Mesendoderm (in vitro differentiated cells): ENCODE results near the gene TSPAN5.

Experiments
- DNase-seq: peaks from one replicate; pipeline ENCODE4 v3.0.0; 2013
- H2AK5ac ChIP-seq: 2 replicates; pipeline ENCODE4 v1.6.1; 2013; ENCODE audit warnings: low read length, inconsistent platforms
- H2BK120ac ChIP-seq: 2 replicates; pipeline ENCODE4 v1.6.1; 2013; ENCODE audit warnings: low read depth, mild to moderate bottlenecking, low read length, moderate library complexity, mixed read lengths
- H2BK15ac ChIP-seq: replicated peaks from 2 replicates; pipeline ENCODE4 v1.6.1; 2013; ENCODE audit warnings: low read depth, mild to moderate bottlenecking, moderate library complexity
- H2BK5ac ChIP-seq: 2 replicates; pipeline ENCODE4 v1.6.1; 2013; ENCODE audit warnings: low read length, inconsistent platforms
- H3K18ac ChIP-seq: 2 replicates; pipeline ENCODE4 v1.6.1; 2013; ENCODE audit warnings: mild to moderate bottlenecking, low read length, mixed read lengths
- H3K23ac ChIP-seq: one replicate; pipeline ENCODE4 v1.6.1; 2013; ENCODE audit warnings: low read length
- H3K27ac ChIP-seq: 2 replicates; pipeline ENCODE4 v1.5.1; 2013; ENCODE audit warnings: low read depth, mild to moderate bottlenecking, inconsistent platforms, low read length, moderate library complexity
- H3K27me3 ChIP-seq: 2 replicates; pipeline ENCODE4 v1.6.1; 2013; ENCODE audit warnings: low read length, control low read depth, mild to moderate bottlenecking, inconsistent platforms; ENCODE audit not compliant: insufficient read depth, poor library complexity
- H3K36me3 ChIP-seq: 2 replicates; pipeline ENCODE4 v1.6.1; 2013; ENCODE audit warnings: low read length, inconsistent platforms; ENCODE audit not compliant: control insufficient read depth, insufficient read depth
- H3K4ac ChIP-seq: one replicate; pipeline ENCODE4 v1.6.1; 2013; ENCODE audit warnings: low read depth, mild to moderate bottlenecking, low read length, moderate library complexity
- H3K4me1 ChIP-seq: 2 replicates; pipeline ENCODE4 v1.6.1; 2013; ENCODE audit warnings: low read depth, low read length, inconsistent platforms; ENCODE audit not compliant: control insufficient read depth
- H3K4me2 ChIP-seq: 2 replicates; pipeline ENCODE4 v1.6.1; 2013; ENCODE audit warnings: low read length
- H3K4me3 ChIP-seq: 2 replicates; pipeline ENCODE4 v1.5.1; 2013; ENCODE audit warnings: mild to moderate bottlenecking, low read length
- H3K56ac ChIP-seq: one replicate; pipeline ENCODE4 v1.6.1; 2013; ENCODE audit warnings: low read length
- H3K79me1 ChIP-seq: 2 replicates; pipeline ENCODE4 v1.6.1; 2013; ENCODE audit warnings: low read length, inconsistent platforms
- H3K79me2 ChIP-seq: 2 replicates; pipeline ENCODE4 v1.6.1; 2013; ENCODE audit warnings: mild to moderate bottlenecking, low read length; ENCODE audit not compliant: control insufficient read depth, insufficient read depth
- H3K9ac ChIP-seq: 2 replicates; pipeline ENCODE4 v1.6.1; 2013; ENCODE audit warnings: low read length, inconsistent platforms
- H4K5ac ChIP-seq: one replicate; pipeline ENCODE4 v1.6.1; 2013; ENCODE audit warnings: low read length
- H4K8ac ChIP-seq: one replicate; pipeline ENCODE4 v1.6.1; 2013; ENCODE audit warnings: low read depth, mild to moderate bottlenecking, control low read depth, low read length, moderate library complexity
- WGBS: extraction: QIAGEN DNeasy Blood & Tissue Kit; methylation state at CpG from one replicate; pipeline ENCODE4 v1.1.7; 2013; ENCODE audit warnings: low lambda C conversion rate, missing lambda C conversion rate; ENCODE audit not compliant: insufficient coverage; ENCODE audit errors: extremely low coverage; 5-methylcytosine and 5-hydroxymethylcytosine counted together

Gene TSPAN5

DNA sequence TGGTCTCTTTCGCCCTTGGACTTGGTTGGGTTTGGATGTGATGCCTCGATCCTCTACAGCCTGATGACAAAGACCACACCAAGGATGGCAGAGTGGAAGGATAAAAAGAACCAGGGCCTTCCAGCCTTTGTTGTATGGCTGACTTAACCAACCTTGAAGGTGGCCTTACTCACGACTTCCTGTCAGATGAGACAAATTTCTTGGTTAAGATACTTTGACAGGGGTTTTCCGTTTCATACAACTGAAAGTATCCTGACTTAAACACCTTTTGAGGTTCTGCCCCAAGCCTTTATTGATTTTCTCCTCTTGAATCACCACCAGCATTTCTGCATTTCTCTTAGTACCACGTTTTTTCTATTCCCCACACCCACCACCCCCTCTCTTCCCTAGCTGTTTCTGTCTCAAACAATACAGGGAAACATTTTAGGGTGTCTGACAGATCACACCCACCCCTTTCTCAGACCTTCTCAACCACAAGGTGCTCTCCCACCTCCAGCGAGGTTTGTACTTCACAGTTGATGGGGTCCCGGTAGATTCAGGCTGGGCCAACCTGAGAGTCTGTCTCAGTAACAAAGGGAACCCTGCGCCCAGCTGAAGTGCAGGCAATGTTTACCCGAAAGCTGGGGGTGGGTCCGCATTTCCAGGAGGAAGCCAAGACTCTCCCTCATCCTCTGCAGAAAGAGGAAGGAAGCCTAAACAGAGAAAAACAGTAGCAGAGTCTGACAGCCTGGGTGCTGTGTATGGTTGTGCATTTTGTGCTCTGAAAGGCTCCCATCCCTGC is 5.0 kb upstream of the TSPAN5 start:
- no peak overlapping the region for H3K27ac ChIP-seq
- no peak for DNase-seq
- no peaks in the 10 kb centered on the region for H3K79me1 ChIP-seq
- no peak overlapping the region for H3K56ac ChIP-seq
- no peaks in the 10 kb centered on the region for H3K4me1 ChIP-seq
- H3K4me3 ChIP-seq = no peak overlapping the region
- H3K18ac ChIP-seq = no peak overlapping the region
- no peaks in the 10 kb centered on the region for H3K79me2 ChIP-seq
- H3K36me3 ChIP-seq = no peaks in the 10 kb centered on the region
- no peak overlapping the region for H2BK15ac ChIP-seq
- H4K8ac ChIP-seq = no peak overlapping the region
- no CpG with 5 or more reads among the region's 10 CpGs for WGBS
- H3K23ac ChIP-seq = no peak overlapping the region
- no peak overlapping the region for H2AK5ac ChIP-seq
- no peak overlapping the region for H2BK5ac ChIP-seq
- H3K4ac ChIP-seq = no peak overlapping the region
- peaks cover 5% of the 10 kb centered on the region for H3K27me3 ChIP-seq
- no peak overlapping the region for H3K4me2 ChIP-seq
- no peak overlapping the region for H2BK120ac ChIP-seq
- no peak overlapping the region for H3K9ac ChIP-seq
- no peak overlapping the region for H4K5ac ChIP-seq

DNA sequence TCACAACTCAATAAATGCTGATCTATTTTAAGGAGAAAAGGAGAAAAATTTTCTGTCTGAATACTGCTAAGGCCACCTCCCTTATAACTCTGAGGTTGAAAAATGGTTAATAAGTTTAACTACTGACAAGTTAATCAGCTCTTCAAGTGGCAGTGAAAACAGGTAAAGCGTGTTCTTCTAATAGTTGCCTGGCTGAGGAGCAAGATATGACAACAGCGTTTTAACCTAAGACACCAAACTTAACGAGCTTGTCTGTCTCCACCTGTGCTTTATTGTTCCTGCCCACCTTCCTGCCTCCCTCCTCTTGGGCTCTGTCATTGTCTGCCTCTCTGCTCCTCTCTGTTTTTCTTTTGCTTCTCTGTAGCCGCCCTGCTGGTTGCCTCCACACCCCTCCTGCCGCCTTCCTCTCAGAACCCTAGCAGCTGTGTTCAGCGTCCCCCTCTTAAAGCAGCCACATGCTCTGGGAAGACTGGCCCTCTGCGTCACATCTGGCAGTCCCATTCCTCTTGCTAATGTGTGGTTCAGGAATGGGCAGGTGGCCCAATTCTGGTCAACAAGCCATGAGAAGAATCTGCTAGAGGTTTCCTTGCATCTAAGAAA is 4.3 kb upstream of the TSPAN5 start:
- H2BK5ac ChIP-seq = no peak overlapping the region
- no peak overlapping the region for H2AK5ac ChIP-seq
- H3K4me2 ChIP-seq = no peak overlapping the region
- no peaks in the 10 kb centered on the region for H3K79me1 ChIP-seq
- H3K27ac ChIP-seq = no peak overlapping the region
- no peak overlapping the region for H3K9ac ChIP-seq
- H2BK120ac ChIP-seq = no peak overlapping the region
- H3K56ac ChIP-seq = no peak overlapping the region
- no peak overlapping the region for H3K23ac ChIP-seq
- no peaks in the 10 kb centered on the region for H3K4me1 ChIP-seq
- peak; percentile 38 for DNase-seq
- no peak overlapping the region for H3K4ac ChIP-seq
- peaks cover 5% of the 10 kb centered on the region for H3K27me3 ChIP-seq
- no peak overlapping the region for H3K4me3 ChIP-seq
- WGBS = no CpG with 5 or more reads among the region's 7 CpGs
- H3K79me2 ChIP-seq = no peaks in the 10 kb centered on the region
- H4K8ac ChIP-seq = no peak overlapping the region
- H3K18ac ChIP-seq = no peak overlapping the region
- H2BK15ac ChIP-seq = no peak overlapping the region
- H4K5ac ChIP-seq = no peak overlapping the region
- H3K36me3 ChIP-seq = no peaks in the 10 kb centered on the region

DNA sequence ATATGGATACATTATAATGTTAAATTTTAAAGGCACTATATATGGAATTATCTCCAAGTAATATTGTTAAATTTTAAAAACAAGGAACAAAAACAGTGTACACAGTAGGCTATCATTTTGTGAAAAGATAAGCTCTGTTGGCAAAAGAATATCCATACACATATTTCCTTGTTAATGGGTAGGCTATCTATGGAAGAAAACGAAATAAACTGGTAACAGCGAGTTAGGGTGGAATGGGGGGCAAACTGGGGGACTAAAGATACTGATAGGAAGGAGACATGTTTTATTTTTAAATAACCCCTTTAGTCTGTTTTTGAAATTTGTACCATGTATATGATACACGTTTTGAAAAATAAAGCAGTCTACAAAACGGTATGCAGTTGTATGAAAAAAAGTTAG is 3.6 kb upstream of the TSPAN5 start:
- Histone ChIP-seq H3K23ac (no peak overlapping the region), H3K9ac (no peak overlapping the region), H3K18ac (no peak overlapping the region), H3K79me1 (no peaks in the 10 kb centered on the region), H2AK5ac (no peak overlapping the region), H3K4ac (no peak overlapping the region), H3K4me1 (no peaks in the 10 kb centered on the region), H4K5ac (no peak overlapping the region), H3K36me3 (no peaks in the 10 kb centered on the region), H3K27me3 (peaks cover 5% of the 10 kb centered on the region), H3K27ac (no peak overlapping the region), H2BK120ac (no peak overlapping the region), H3K4me3 (no peak overlapping the region), H2BK5ac (no peak overlapping the region), H3K4me2 (no peak overlapping the region), H2BK15ac (no peak overlapping the region), H3K79me2 (no peaks in the 10 kb centered on the region), H3K56ac (no peak overlapping the region), H4K8ac (no peak overlapping the region)
- DNase-seq = no peak
- WGBS = no CpG with 5 or more reads among the region's 4 CpGs

DNA sequence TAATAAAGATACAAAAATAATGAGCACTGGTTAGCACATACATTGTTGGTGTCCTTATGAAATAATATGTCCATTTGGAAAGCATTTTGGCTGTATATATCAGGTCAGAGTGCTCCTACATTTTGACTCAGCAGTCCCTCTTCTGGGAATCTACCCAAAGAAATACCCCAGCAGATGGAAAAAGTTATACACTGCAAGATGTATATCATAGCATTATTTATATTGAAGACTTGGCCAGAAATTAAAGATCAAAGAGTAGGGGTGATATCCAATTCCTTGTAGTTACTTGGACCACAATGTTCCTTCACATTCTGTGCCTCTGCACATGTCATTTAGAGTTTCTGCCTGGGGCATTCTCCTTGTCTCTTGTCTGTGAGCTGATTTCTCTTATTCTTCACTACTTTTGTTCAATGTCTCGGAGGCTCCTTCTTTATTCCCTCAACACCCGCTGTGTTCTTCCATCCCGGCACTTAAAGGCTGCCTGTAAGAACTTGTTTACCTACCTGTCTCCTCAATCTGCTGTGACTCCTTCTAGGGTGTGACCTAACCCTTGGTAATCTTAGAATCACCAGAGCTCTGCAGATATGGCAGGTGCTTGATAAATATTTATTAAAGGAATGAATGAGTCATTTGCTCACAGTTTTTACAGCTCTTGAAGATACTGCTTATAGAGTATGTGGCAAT is 3.1 kb upstream of the TSPAN5 start:
- H2BK120ac ChIP-seq = no peak overlapping the region
- H3K79me1 ChIP-seq = no peaks in the 10 kb centered on the region
- H3K4ac ChIP-seq = no peak overlapping the region
- peaks cover 7% of the 10 kb centered on the region for H3K27me3 ChIP-seq
- no peak overlapping the region for H3K23ac ChIP-seq
- WGBS = no CpG with 5 or more reads among the region's 3 CpGs
- H3K79me2 ChIP-seq = no peaks in the 10 kb centered on the region
- H2BK5ac ChIP-seq = no peak overlapping the region
- H4K5ac ChIP-seq = no peak overlapping the region
- no peak overlapping the region for H2BK15ac ChIP-seq
- H3K27ac ChIP-seq = no peak overlapping the region
- H3K4me1 ChIP-seq = no peaks in the 10 kb centered on the region
- H3K4me2 ChIP-seq = no peak overlapping the region
- H2AK5ac ChIP-seq = no peak overlapping the region
- H3K4me3 ChIP-seq = no peak overlapping the region
- no peak overlapping the region for H4K8ac ChIP-seq
- H3K9ac ChIP-seq = no peak overlapping the region
- no peak overlapping the region for H3K56ac ChIP-seq
- DNase-seq = peak; percentile 44
- no peaks in the 10 kb centered on the region for H3K36me3 ChIP-seq
- no peak overlapping the region for H3K18ac ChIP-seq

DNA sequence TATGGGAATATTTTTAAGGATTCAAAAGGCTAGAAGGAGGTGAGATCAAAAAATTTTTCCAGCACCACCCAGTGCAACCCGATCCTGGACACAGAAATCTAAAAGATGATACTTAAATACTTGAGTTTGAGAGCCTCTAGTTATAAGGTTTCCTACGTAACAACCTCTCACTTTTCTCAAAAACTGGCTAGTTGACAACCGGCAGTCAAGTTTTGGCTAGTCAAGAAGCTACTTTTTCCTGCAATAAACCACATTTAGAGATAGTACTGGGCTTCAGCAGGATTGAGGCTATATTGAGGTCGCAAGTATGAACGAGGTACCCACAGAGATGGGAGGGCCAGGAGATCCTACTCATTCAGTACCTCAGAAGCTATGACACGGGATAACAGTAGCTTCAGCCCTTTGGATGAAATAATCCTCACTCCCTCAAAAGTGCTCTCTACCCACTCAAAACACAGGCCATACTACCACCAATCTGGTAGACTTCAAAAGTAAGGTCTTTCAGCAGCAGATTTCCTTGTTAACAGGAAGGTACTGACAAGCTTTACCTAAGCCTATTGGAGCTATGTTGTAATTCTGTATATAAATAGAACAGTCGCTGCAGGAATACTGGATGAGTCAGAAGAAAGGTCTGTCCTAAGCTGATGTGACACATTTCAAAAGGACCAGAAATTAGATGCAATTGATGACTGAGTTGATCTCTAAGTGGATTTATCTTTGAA is 1.5 kb upstream of the TSPAN5 start:
- DNase-seq = no peak

More for the DNA sequence above, 1.5 kb upstream of the TSPAN5 start:
- no CpG with 5 or more reads among the region's 7 CpGs for WGBS
- Histone ChIP-seq H3K4me2 (no peak overlapping the region), H3K56ac (no peak overlapping the region), H3K27me3 (peaks cover 7% of the 10 kb centered on the region), H4K5ac (no peak overlapping the region), H2BK120ac (no peak overlapping the region), H2BK15ac (no peak overlapping the region), H3K18ac (no peak overlapping the region), H2AK5ac (no peak overlapping the region), H3K9ac (no peak overlapping the region), H2BK5ac (no peak overlapping the region), H3K4ac (no peak overlapping the region), H3K4me1 (no peaks in the 10 kb centered on the region), H4K8ac (no peak overlapping the region), H3K4me3 (no peak overlapping the region), H3K27ac (no peak overlapping the region), H3K23ac (no peak overlapping the region), H3K36me3 (no peaks in the 10 kb centered on the region), H3K79me1 (no peaks in the 10 kb centered on the region), H3K79me2 (no peaks in the 10 kb centered on the region)
